ENCODE results near the gene SLC22A13.

DNA sequence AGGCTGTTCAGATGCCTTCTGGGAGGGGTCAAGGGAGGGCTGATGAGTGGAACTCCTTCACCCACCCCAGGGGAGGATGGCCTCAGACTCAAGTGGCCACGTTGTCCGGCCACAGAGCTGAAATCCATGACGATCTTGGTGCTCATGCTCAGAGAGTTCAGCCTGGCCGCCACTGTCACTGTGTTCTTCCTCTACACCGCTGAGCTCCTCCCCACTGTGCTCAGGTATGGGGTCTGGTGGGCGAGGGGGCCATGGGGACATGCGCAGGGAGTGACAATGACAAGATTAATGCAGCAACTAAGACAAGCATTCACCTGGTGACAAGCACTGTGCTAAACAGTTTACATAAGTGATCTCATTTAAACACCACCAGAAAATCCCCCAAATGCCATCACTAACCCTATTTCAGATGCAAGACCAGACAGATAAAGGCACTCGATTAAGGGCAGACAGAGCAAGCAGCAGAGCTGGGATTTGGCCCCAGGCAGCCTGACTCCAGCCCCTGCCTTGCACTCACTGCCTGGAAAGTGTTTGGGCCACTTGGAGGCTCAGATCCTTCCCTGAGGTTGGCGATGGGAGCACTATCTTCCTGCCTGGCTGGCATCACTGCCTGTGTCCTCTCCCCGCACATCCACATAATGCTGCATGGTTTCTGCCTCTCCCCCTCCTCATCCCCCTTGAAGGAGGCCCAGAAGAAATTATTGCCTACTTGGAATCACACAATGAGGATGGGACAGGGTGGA, 50.0 kb downstream of the SLC22A13 start:
- TF ChIP-seq, protein P1, sequence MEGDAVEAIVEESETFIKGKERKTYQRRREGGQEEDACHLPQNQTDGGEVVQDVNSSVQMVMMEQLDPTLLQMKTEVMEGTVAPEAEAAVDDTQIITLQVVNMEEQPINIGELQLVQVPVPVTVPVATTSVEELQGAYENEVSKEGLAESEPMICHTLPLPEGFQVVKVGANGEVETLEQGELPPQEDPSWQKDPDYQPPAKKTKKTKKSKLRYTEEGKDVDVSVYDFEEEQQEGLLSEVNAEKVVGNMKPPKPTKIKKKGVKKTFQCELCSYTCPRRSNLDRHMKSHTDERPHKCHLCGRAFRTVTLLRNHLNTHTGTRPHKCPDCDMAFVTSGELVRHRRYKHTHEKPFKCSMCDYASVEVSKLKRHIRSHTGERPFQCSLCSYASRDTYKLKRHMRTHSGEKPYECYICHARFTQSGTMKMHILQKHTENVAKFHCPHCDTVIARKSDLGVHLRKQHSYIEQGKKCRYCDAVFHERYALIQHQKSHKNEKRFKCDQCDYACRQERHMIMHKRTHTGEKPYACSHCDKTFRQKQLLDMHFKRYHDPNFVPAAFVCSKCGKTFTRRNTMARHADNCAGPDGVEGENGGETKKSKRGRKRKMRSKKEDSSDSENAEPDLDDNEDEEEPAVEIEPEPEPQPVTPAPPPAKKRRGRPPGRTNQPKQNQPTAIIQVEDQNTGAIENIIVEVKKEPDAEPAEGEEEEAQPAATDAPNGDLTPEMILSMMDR (IDR thresholded peaks at IDR 0.05; ENCODE audit: low read depth, low read length) = no peak
- no peak for TF ChIP-seq EZH2phosphoT487 (IDR thresholded peaks at IDR 0.05; ENCODE audit: low read depth)

Data from OCI-LY3 (cell line).